ENCODE results near the gene CLEC3B.

The CLEC3B gene

GRCh38 chr3:44987332-44987731 lies 38.8 kb upstream of the CLEC3B start:
- 96% methylated on average over 4 of the region's 6 CpGs for WGBS (ENCODE audit: insufficient coverage)

GRCh38 chr3:44988073-44988472 lies 38.0 kb upstream of the CLEC3B start:
- 100% methylated on average over 2 of the region's 2 CpGs for WGBS (ENCODE audit: insufficient coverage)
- Histone ChIP-seq H3K4me1 (ENCODE audit: control extremely low read depth in 1 of 4, control insufficient read depth in 4 of 4, insufficient read depth in 4 of 4, low read length in 3 of 4) (peaks cover 0 to 13% (median 9%) of the 10 kb centered on the region in 4 experiments), H3K27ac (ENCODE audit: insufficient read depth in 1 of 2, low read depth in 1 of 2, low read length in 2 of 2, poor library complexity in 1 of 2, severe bottlenecking in 2 of 2) (no peak overlapping the region), H3K9me3 (ENCODE audit: control extremely low read depth in 1 of 5, control insufficient read depth in 4 of 5, insufficient read depth in 2 of 5, low read depth in 1 of 5, low read length in 4 of 5) (no peaks in the 10 kb centered on the region), H3K36me3 (ENCODE audit: control insufficient read depth in 4 of 4, insufficient read depth in 4 of 4, low read length in 3 of 4) (peaks cover 16 to 50% (median 24%) of the 10 kb centered on the region in 4 experiments), H3K27me3 (replicated peaks in 2 of 5; ENCODE audit: control insufficient read depth in 4 of 5, insufficient read depth in 5 of 5, low read length in 4 of 5) (no peaks in the 10 kb centered on the region), H3K4me3 (ENCODE audit: control insufficient read depth in 1 of 7, extremely low read depth in 1 of 7, insufficient read depth in 4 of 7, low read depth in 2 of 7, low read length in 6 of 7) (no peak overlapping the region)
- peak in 2 of 3 donors; percentile 31 to 40 for DNase-seq
- ChIA-PET POLR2A (no interaction called here), CTCF (interaction anchor here (0.6 to 5.0 kb wide), 12 partner anchors 11 to 523 kb away, joined by 3 to 24 read pairs (median 4); partner anchors contain the start of genes EXOSC7 and ZDHHC3)

More at GRCh38 chr3:44987332-44987731, 38.8 kb upstream of the CLEC3B start:
- CTCF ChIA-PET, result interaction anchor here (0.7 to 5.0 kb wide), 10 partner anchors 10 to 523 kb away, joined by 3 to 24 read pairs (median 4); partner anchors contain the start of genes EXOSC7 and ZDHHC3
- Histone ChIP-seq H3K36me3 (ENCODE audit: control insufficient read depth in 4 of 4, insufficient read depth in 4 of 4, low read length in 3 of 4) (peaks cover 15 to 47% (median 25%) of the 10 kb centered on the region in 4 experiments), H3K9me3 (ENCODE audit: control extremely low read depth in 1 of 5, control insufficient read depth in 4 of 5, insufficient read depth in 2 of 5, low read depth in 1 of 5, low read length in 4 of 5) (no peaks in the 10 kb centered on the region), H3K27me3 (replicated peaks in 2 of 5; ENCODE audit: control insufficient read depth in 4 of 5, insufficient read depth in 5 of 5, low read length in 4 of 5) (no peaks in the 10 kb centered on the region), H3K4me3 (ENCODE audit: control insufficient read depth in 1 of 7, extremely low read depth in 1 of 7, insufficient read depth in 4 of 7, low read depth in 2 of 7, low read length in 6 of 7) (no peak overlapping the region), H3K27ac (ENCODE audit: insufficient read depth in 1 of 2, low read depth in 1 of 2, low read length in 2 of 2, poor library complexity in 1 of 2, severe bottlenecking in 2 of 2) (no peak overlapping the region), H3K4me1 (ENCODE audit: control extremely low read depth in 1 of 4, control insufficient read depth in 4 of 4, insufficient read depth in 4 of 4, low read length in 3 of 4) (peaks cover 0 to 12% (median 8%) of the 10 kb centered on the region in 4 experiments)
- DNase-seq, result no peak
- POLR2A ChIA-PET, result no interaction called here

- DNase-seq, result no peak
- 97% methylated on average over 8 of the region's 8 CpGs for WGBS (ENCODE audit: insufficient coverage)
- CTCF ChIA-PET, result interaction anchor here (0.8 to 5.0 kb wide), 7 partner anchors 12 to 75 kb away, joined by 3 to 24 read pairs (median 3); partner anchors contain the start of genes EXOSC7 and ZDHHC3
- H3K4me1 ChIP-seq (ENCODE audit: control extremely low read depth in 1 of 4, control insufficient read depth in 4 of 4, insufficient read depth in 4 of 4, low read length in 3 of 4), result peaks cover 0 to 9% (median 7%) of the 10 kb centered on the region in 4 experiments
- no peak overlapping the region for H3K4me3 ChIP-seq (ENCODE audit: control insufficient read depth in 1 of 7, extremely low read depth in 1 of 7, insufficient read depth in 4 of 7, low read depth in 2 of 7, low read length in 6 of 7)
- no peaks in the 10 kb centered on the region for H3K9me3 ChIP-seq (ENCODE audit: control extremely low read depth in 1 of 5, control insufficient read depth in 4 of 5, insufficient read depth in 2 of 5, low read depth in 1 of 5, low read length in 4 of 5)
- no peaks in the 10 kb centered on the region for H3K27me3 ChIP-seq (replicated peaks in 2 of 5; ENCODE audit: control insufficient read depth in 4 of 5, insufficient read depth in 5 of 5, low read length in 4 of 5)
- POLR2A ChIA-PET, result no interaction called here
- peaks cover 16 to 52% (median 28%) of the 10 kb centered on the region in 4 experiments for H3K36me3 ChIP-seq (ENCODE audit: control insufficient read depth in 4 of 4, insufficient read depth in 4 of 4, low read length in 3 of 4)
- H3K27ac ChIP-seq (ENCODE audit: insufficient read depth in 1 of 2, low read depth in 1 of 2, low read length in 2 of 2, poor library complexity in 1 of 2, severe bottlenecking in 2 of 2), result no peak overlapping the region
Measured at GRCh38 chr3:44989141-44989540, 37.0 kb upstream of the CLEC3B start.

GRCh38 chr3:44989636-44990373 lies 36.3 kb upstream of the CLEC3B start:
- CTCF ChIA-PET, result interaction anchor here (0.8 to 5.0 kb wide), 6 partner anchors 12 to 226 kb away, joined by 3 to 24 read pairs (median 6); partner anchors contain the start of genes EXOSC7 and ZDHHC3
- POLR2A ChIA-PET, result no interaction called here
- no peak overlapping the region for H3K4me3 ChIP-seq (ENCODE audit: control insufficient read depth in 1 of 7, extremely low read depth in 1 of 7, insufficient read depth in 4 of 7, low read depth in 2 of 7, low read length in 6 of 7)

GRCh38 chr3:44991326-44991725 lies 34.8 kb upstream of the CLEC3B start:
- H3K36me3 ChIP-seq (ENCODE audit: control insufficient read depth in 4 of 4, insufficient read depth in 4 of 4, low read length in 3 of 4), result peaks cover 16 to 67% (median 34%) of the 10 kb centered on the region in 4 experiments
- H3K27me3 ChIP-seq (replicated peaks in 2 of 5; ENCODE audit: control insufficient read depth in 4 of 5, insufficient read depth in 5 of 5, low read length in 4 of 5), result no peaks in the 10 kb centered on the region
- H3K27ac ChIP-seq (ENCODE audit: insufficient read depth in 1 of 2, low read depth in 1 of 2, low read length in 2 of 2, poor library complexity in 1 of 2, severe bottlenecking in 2 of 2), result no peak overlapping the region
- peaks cover 0 to 4% (median 1%) of the 10 kb centered on the region in 4 experiments for H3K4me1 ChIP-seq (ENCODE audit: control extremely low read depth in 1 of 4, control insufficient read depth in 4 of 4, insufficient read depth in 4 of 4, low read length in 3 of 4)
- no peaks in the 10 kb centered on the region for H3K9me3 ChIP-seq (ENCODE audit: control extremely low read depth in 1 of 5, control insufficient read depth in 4 of 5, insufficient read depth in 2 of 5, low read depth in 1 of 5, low read length in 4 of 5)
- 100% methylated on average over 1 of the region's 1 CpG for WGBS (ENCODE audit: insufficient coverage)
- CTCF ChIA-PET, result interaction anchor here (1.2 to 4.0 kb wide), 7 partner anchors 9 to 669 kb away, joined by 3 to 23 read pairs (median 5); no protein-coding TSS in a partner anchor
- no peak overlapping the region for H3K4me3 ChIP-seq (ENCODE audit: control insufficient read depth in 1 of 7, extremely low read depth in 1 of 7, insufficient read depth in 4 of 7, low read depth in 2 of 7, low read length in 6 of 7)
- no peak for DNase-seq
- POLR2A ChIA-PET, result no interaction called here

More at GRCh38 chr3:44989636-44990373, 36.3 kb upstream of the CLEC3B start:
- H3K36me3 ChIP-seq (ENCODE audit: control insufficient read depth in 4 of 4, insufficient read depth in 4 of 4, low read length in 3 of 4), result peaks cover 14 to 57% (median 30%) of the 10 kb centered on the region in 4 experiments
- H3K4me1 ChIP-seq (ENCODE audit: control extremely low read depth in 1 of 4, control insufficient read depth in 4 of 4, insufficient read depth in 4 of 4, low read length in 3 of 4), result peaks cover 0 to 4% (median 2%) of the 10 kb centered on the region in 4 experiments
- no CpG with 5 or more reads among the region's 1 CpG for WGBS (ENCODE audit: insufficient coverage)
- H3K27me3 ChIP-seq (replicated peaks in 2 of 5; ENCODE audit: control insufficient read depth in 4 of 5, insufficient read depth in 5 of 5, low read length in 4 of 5), result no peaks in the 10 kb centered on the region
- H3K9me3 ChIP-seq (ENCODE audit: control extremely low read depth in 1 of 5, control insufficient read depth in 4 of 5, insufficient read depth in 2 of 5, low read depth in 1 of 5, low read length in 4 of 5), result no peaks in the 10 kb centered on the region
- no peak overlapping the region for H3K27ac ChIP-seq (ENCODE audit: insufficient read depth in 1 of 2, low read depth in 1 of 2, low read length in 2 of 2, poor library complexity in 1 of 2, severe bottlenecking in 2 of 2)
- DNase-seq, result no peak

GRCh38 chr3:44992555-44993470 lies 33.3 kb upstream of the CLEC3B start:
- Histone ChIP-seq H3K9me3 (ENCODE audit: control extremely low read depth in 1 of 5, control insufficient read depth in 4 of 5, insufficient read depth in 2 of 5, low read depth in 1 of 5, low read length in 4 of 5) (no peaks in the 10 kb centered on the region), H3K4me1 (ENCODE audit: control extremely low read depth in 1 of 4, control insufficient read depth in 4 of 4, insufficient read depth in 4 of 4, low read length in 3 of 4) (peaks cover 0 to 4% (median 1%) of the 10 kb centered on the region in 4 experiments), H3K27ac (ENCODE audit: insufficient read depth in 1 of 2, low read depth in 1 of 2, low read length in 2 of 2, poor library complexity in 1 of 2, severe bottlenecking in 2 of 2) (no peak overlapping the region), H3K36me3 (ENCODE audit: control insufficient read depth in 4 of 4, insufficient read depth in 4 of 4, low read length in 3 of 4) (peaks cover 19 to 82% (median 47%) of the 10 kb centered on the region in 4 experiments), H3K27me3 (replicated peaks in 2 of 5; ENCODE audit: control insufficient read depth in 4 of 5, insufficient read depth in 5 of 5, low read length in 4 of 5) (no peaks in the 10 kb centered on the region), H3K4me3 (ENCODE audit: control insufficient read depth in 1 of 7, extremely low read depth in 1 of 7, insufficient read depth in 4 of 7, low read depth in 2 of 7, low read length in 6 of 7) (no peak overlapping the region)
- 87% methylated on average over 5 of the region's 7 CpGs for WGBS (ENCODE audit: insufficient coverage)
- POLR2A ChIA-PET, result no interaction called here
- peak; percentile 17 to 47 (median 46) for DNase-seq
- CTCF ChIA-PET, result interaction anchor here (0.6 to 4.0 kb wide), 12 partner anchors 8 to 714 kb away, joined by 3 to 23 read pairs (median 4); no protein-coding TSS in a partner anchor
